Mucosa of gallbladder (tissue), 1 donor: ENCODE data around the gene GPR153. TPM values are rescaled to one million over a fixed set of nuclear protein-coding genes. Genes with fewer than 3 reads are reported as not detected.

ENCODE experiments used
- DNase-seq: peaks from one replicate; pipeline ENCODE4 v3.0.0-alpha.2; 2020; ENCODE audit warnings: low spot score
- total RNA-seq: library from RNA; stranded (reverse); gene quantifications from one replicate; pipeline ENCODE4 v1.2.1, GENCODE V29; 2021
- donor health status: DM: no; HTN: no; CAD: no.

The GPR153 gene
- total RNA-seq, 1 donor from 2014 or later, result 14.8 TPM

DNA sequence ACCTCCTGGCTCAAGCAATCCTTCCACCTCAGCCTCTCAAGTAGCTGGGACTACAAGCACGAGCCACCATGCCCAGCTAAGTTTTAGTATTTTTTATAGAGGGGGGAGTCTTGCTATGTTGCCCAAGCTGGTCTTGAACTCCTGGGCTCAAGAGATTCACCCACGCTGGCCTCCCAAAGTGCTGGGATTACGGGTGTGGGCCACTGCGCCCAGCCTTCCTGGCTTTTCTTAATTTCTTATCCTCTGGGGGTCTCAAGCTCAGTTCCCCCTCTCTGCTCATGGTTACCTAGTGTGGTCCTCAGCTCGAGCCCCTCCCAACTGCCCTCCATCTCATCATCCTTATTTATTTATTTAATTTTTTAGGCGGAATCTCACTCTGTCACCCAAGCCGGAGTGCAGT is 58.6 kb downstream of the GPR153 start:
- no peak for DNase-seq

- DNase-seq, result no peak
These were observed 60.6 kb downstream of the GPR153 start for GRCh38 chr1:6200188-6200809.

DNA sequence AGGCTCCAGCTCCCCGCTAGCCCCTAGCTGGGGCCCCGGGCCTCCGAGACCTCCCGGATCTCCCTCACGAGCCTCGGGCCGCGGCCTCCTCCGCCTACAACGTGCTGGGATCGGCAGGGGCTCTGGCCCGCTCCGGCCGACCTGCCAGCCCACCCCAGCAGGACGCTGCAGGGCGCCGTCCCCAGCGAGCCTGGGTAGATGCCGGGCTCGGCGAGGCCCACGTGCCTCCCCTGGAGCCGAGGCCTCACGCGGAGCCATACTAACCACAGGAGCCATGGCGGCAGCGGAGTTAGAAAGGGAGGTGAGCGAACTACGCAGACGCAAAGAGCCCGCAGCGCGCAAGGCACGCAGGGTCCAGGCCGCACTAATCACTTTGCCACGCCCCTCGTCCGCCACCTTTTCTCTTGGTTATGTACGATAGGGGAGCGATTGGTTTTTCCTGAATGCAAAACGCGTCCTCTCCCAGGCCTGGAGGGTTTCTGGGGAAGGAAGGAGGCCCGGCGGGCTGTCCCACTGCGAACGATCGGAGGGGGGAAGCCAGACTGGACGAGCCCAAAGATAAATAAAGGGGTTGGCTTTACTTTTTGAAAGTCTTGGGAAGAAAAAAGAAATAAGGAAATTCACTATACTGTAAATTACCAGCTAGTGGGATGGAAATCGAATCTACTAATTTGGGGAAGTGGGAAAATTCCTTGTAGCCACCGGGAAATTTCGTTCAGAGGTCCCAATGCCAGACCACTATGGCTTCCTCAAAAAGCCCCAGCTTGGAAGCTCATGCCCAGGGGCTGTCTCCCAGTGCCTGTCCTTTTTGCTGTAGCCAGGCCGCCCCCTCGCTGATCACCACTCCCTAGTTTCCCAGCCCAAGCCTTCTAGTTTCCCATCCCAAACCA is 61.4 kb downstream of the GPR153 start, which contains the start of gene RPL22:
Gene RPL22 (minus strand): TSS at position 298 of the 890 bp plus-strand sequence. CDS start 22 bp downstream, at position 276.
- DNase-seq, result peak; percentile 99

GRCh38 chr1:6198646-6199297 is 62.1 kb downstream of the GPR153 start:
- DNase-seq, result no peak

GRCh38 chr1:6197746-6198427 is 63.0 kb downstream of the GPR153 start:
- DNase-seq, result no peak

Other genes with a start within 250 kb of the GPR153 start
- gene KCNAB2, start 215.2 kb downstream of the GPR153 start, total RNA-seq, result 16.1 TPM
- gene CHD5, start 80.8 kb downstream of the GPR153 start, total RNA-seq, result 0.23 TPM
- gene RPL22, start 61.5 kb downstream of the GPR153 start, total RNA-seq, result 282 TPM
- gene RNF207, start 55.0 kb downstream of the GPR153 start, total RNA-seq, result 26.6 TPM
- 52.9 TPM for gene ICMT, start 25.1 kb downstream of the GPR153 start, total RNA-seq
- not detected for gene HES3, start 16.9 kb downstream of the GPR153 start, total RNA-seq
- gene ACOT7, start 132.7 kb upstream of the GPR153 start, total RNA-seq, result 21.4 TPM
- 0.09 TPM for gene HES2, start 158.8 kb upstream of the GPR153 start, total RNA-seq
- gene ESPN, start 163.7 kb upstream of the GPR153 start, total RNA-seq, result 3.1 TPM
- gene TNFRSF25, start 205.1 kb upstream of the GPR153 start, total RNA-seq, result 20.6 TPM
- 18.5 TPM for gene PLEKHG5, start 230.6 kb upstream of the GPR153 start, total RNA-seq